Natural killer cell (primary cell): ENCODE measurements around the gene HES6. TPM values are rescaled to one million over a fixed set of nuclear protein-coding genes. Genes with fewer than 3 reads are reported as not detected.

Experiments used
- ATAC-seq, 3 donors: fragments of 150-1000 bp in 2 of 3; fragments of 200-7000 bp in 1 of 3; cut with Tn5 transposase; 1 replicate in 1 of 3; 2 replicates in 2 of 3; pipeline ENCODE4 v1.10.0; 2021; ENCODE audit warnings: mild to moderate bottlenecking in 2 of 3, moderate library complexity in 2 of 3
- DNase-seq, 2 donors: peaks; one replicate each; pipeline versions ENCODE4 v3.0.0 to v3.0.0-alpha.2; 2013 to 2021; ENCODE audit warnings: mixed read lengths in 1 of 2
- H3K27ac ChIP-seq: one replicate; pipeline ENCODE4 v1.5.1; 2013; ENCODE audit warnings: mild to moderate bottlenecking, low read length
- H3K27me3 ChIP-seq: one replicate; pipeline ENCODE4 v1.6.1; 2013; ENCODE audit warnings: low read length; ENCODE audit not compliant: control insufficient read depth, insufficient read depth
- H3K36me3 ChIP-seq: one replicate; pipeline ENCODE4 v1.6.1; 2013; ENCODE audit warnings: low read length; ENCODE audit not compliant: control insufficient read depth, insufficient read depth
- H3K4me1 ChIP-seq: one replicate; pipeline ENCODE4 v1.6.1; 2013; ENCODE audit warnings: low read length; ENCODE audit not compliant: control insufficient read depth, insufficient read depth
- H3K4me3 ChIP-seq: one replicate; pipeline ENCODE4 v1.5.1; 2013; ENCODE audit warnings: low read length
- H3K9me3 ChIP-seq: one replicate; pipeline ENCODE4 v1.6.1; 2013; ENCODE audit warnings: low read length; ENCODE audit not compliant: control insufficient read depth, insufficient read depth
- H3K27ac Mint-ChIP-seq, 2 donors: one replicate each; pipeline ENCODE4 v1.8.0; 2022; ENCODE audit warnings: mild to moderate bottlenecking in 2 of 2, mixed read lengths in 2 of 2, moderate library complexity in 1 of 2
- H3K27me3 Mint-ChIP-seq, 2 donors: one replicate each; pipeline ENCODE4 v1.8.0; 2022; ENCODE audit warnings: low read depth in 2 of 2, mixed read lengths in 2 of 2
- H3K36me3 Mint-ChIP-seq: one replicate; pipeline ENCODE4 v1.8.0; 2022; ENCODE audit warnings: mixed read lengths
- H3K4me1 Mint-ChIP-seq, 2 donors: one replicate each; pipeline ENCODE4 v1.8.0; 2022; ENCODE audit warnings: mixed read lengths in 2 of 2
- H3K4me3 Mint-ChIP-seq: one replicate; pipeline ENCODE4 v1.8.0; 2022; ENCODE audit warnings: mild to moderate bottlenecking, moderate library complexity, mixed read lengths
- H3K9me3 Mint-ChIP-seq, 2 donors: one replicate each; pipeline ENCODE4 v1.8.0; 2022; ENCODE audit warnings: mixed read lengths in 2 of 2
- WGBS: methylation state at CpG from one replicate; pipeline ENCODE4 v1.1.7; 2013; ENCODE audit warnings: missing lambda C conversion rate; ENCODE audit not compliant: insufficient coverage; 5-methylcytosine and 5-hydroxymethylcytosine counted together
- intact Hi-C: fragments of 100-400 bp; cut with micrococcal nuclease; formaldehyde crosslinking; loops from one replicate; pipeline ENCODE4 v1.14.2; 2022
- total RNA-seq, 4 donors: library from RNA; stranded (reverse); fragments of 120-200 nt in 1 of 4; gene quantifications; one replicate each; pipeline versions ENCODE4 v1.2.3 to v1.2.4, GENCODE V29; 2013 to 2022
- TF ChIP-seq, protein P1 (sequence below): fragments of 200-600 bp; IDR thresholded peaks from one replicate; pipeline ENCODE4 v1.8.0; 2022; ENCODE audit warnings: antibody characterized with exemption

The HES6 gene
- total RNA-seq, 3 donors from 2014 or later (not counting 1 experiment from before 2014, with no cell fraction given): 11.3 to 15.4 (median 13.5) TPM

- 93% methylated on average over 8 of the region's 8 CpGs for WGBS
- DNase-seq (no peak), ATAC-seq (no peak)
- Histone ChIP-seq H3K36me3 (no peaks in the 10 kb centered on the region), H3K4me3 (no peak overlapping the region), H3K27ac (no peak overlapping the region), H3K27me3 (no peaks in the 10 kb centered on the region), H3K9me3 (no peaks in the 10 kb centered on the region), H3K4me1 (peaks cover 13% of the 10 kb centered on the region)
- TF ChIP-seq, protein P1, sequence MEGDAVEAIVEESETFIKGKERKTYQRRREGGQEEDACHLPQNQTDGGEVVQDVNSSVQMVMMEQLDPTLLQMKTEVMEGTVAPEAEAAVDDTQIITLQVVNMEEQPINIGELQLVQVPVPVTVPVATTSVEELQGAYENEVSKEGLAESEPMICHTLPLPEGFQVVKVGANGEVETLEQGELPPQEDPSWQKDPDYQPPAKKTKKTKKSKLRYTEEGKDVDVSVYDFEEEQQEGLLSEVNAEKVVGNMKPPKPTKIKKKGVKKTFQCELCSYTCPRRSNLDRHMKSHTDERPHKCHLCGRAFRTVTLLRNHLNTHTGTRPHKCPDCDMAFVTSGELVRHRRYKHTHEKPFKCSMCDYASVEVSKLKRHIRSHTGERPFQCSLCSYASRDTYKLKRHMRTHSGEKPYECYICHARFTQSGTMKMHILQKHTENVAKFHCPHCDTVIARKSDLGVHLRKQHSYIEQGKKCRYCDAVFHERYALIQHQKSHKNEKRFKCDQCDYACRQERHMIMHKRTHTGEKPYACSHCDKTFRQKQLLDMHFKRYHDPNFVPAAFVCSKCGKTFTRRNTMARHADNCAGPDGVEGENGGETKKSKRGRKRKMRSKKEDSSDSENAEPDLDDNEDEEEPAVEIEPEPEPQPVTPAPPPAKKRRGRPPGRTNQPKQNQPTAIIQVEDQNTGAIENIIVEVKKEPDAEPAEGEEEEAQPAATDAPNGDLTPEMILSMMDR: no peak
- H3K9me3 Mint-ChIP-seq: no peaks in the 10 kb centered on the region
- intact Hi-C loops: no loop called here
- H3K36me3 Mint-ChIP-seq: no peaks in the 10 kb centered on the region
- H3K27me3 Mint-ChIP-seq: peaks cover 0 to 3% of the 10 kb centered on the region in 2 donors
- peaks cover 28 to 34% of the 10 kb centered on the region in 2 donors for H3K4me1 Mint-ChIP-seq
- H3K27ac Mint-ChIP-seq: no peak overlapping the region
- H3K4me3 Mint-ChIP-seq: no peak overlapping the region
These were observed 12.9 kb downstream of the HES6 start for GRCh38 chr2:238226698-238227586.

GRCh38 chr2:238225911-238226697, 13.7 kb downstream of the HES6 start:
- Mint-ChIP-seq H3K27me3 (peaks cover 0 to 3% of the 10 kb centered on the region in 2 donors), H3K4me3 (no peak overlapping the region), H3K9me3 (no peaks in the 10 kb centered on the region), H3K36me3 (no peaks in the 10 kb centered on the region), H3K27ac (no peak overlapping the region), H3K4me1 (peaks cover 20 to 25% of the 10 kb centered on the region in 2 donors)
- Histone ChIP-seq H3K27ac (no peak overlapping the region), H3K4me3 (no peak overlapping the region), H3K36me3 (no peaks in the 10 kb centered on the region), H3K9me3 (no peaks in the 10 kb centered on the region), H3K27me3 (no peaks in the 10 kb centered on the region), H3K4me1 (peaks cover 5% of the 10 kb centered on the region)
- ATAC-seq (no peak), DNase-seq (no peak)
- TF ChIP-seq, protein P1: no peak
- intact Hi-C loops: no loop called here
- WGBS: 90% methylated on average over 38 of the region's 38 CpGs

DNA sequence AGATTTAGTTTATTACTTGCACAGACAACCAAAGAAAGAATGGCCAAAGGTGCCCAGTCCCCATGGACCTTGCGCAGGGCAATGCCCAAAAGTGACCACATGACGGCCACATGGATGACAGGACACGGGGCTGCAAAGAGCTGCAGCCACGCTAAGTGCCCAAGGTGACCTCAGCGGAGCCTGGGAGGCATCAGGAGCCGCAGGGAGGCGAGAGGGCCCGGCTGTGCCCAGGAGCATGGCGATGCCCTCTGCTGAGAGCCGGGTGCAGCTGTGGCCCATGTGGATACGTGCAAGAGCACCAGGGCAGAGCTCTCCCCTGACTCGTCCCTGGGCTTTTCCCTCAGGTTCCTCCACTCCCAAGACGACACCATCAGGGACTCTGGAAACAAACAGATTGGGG, 14.7 kb downstream of the HES6 start:
- Mint-ChIP-seq H3K27me3 (peaks cover 0 to 3% of the 10 kb centered on the region in 2 donors), H3K9me3 (no peaks in the 10 kb centered on the region), H3K36me3 (no peaks in the 10 kb centered on the region), H3K27ac (no peak overlapping the region), H3K4me3 (no peak overlapping the region), H3K4me1 (peaks cover 11 to 16% of the 10 kb centered on the region in 2 donors)
- Histone ChIP-seq H3K27ac (no peak overlapping the region), H3K9me3 (no peaks in the 10 kb centered on the region), H3K27me3 (no peaks in the 10 kb centered on the region), H3K4me1 (no peaks in the 10 kb centered on the region), H3K36me3 (no peaks in the 10 kb centered on the region), H3K4me3 (no peak overlapping the region)
- no peak for ATAC-seq
- no peak for DNase-seq
- TF ChIP-seq, protein P1: no peak
- 90% methylated on average over 13 of the region's 13 CpGs for WGBS
- intact Hi-C loops: no loop called here
